DND-41 (cell line): ENCODE data around the gene PLXNB3.

ENCODE experiments used
- EZH2 ChIP-seq: IDR thresholded peaks from 3 replicates; pipeline ENCODE4 v1.6.1; 2012; ENCODE audit warnings: borderline replicate concordance, low read depth, mild to moderate bottlenecking, moderate library complexity, low read length, inconsistent platforms; ENCODE audit not compliant: severe bottlenecking
- TF ChIP-seq, protein P1 (sequence below): IDR thresholded peaks from 2 replicates; pipeline ENCODE4 v1.5.1; 2012; ENCODE audit warnings: borderline replicate concordance, low read length, moderate library complexity, mild to moderate bottlenecking; ENCODE audit not compliant: poor library complexity, severe bottlenecking; ENCODE audit errors: extremely low read depth

DNA sequence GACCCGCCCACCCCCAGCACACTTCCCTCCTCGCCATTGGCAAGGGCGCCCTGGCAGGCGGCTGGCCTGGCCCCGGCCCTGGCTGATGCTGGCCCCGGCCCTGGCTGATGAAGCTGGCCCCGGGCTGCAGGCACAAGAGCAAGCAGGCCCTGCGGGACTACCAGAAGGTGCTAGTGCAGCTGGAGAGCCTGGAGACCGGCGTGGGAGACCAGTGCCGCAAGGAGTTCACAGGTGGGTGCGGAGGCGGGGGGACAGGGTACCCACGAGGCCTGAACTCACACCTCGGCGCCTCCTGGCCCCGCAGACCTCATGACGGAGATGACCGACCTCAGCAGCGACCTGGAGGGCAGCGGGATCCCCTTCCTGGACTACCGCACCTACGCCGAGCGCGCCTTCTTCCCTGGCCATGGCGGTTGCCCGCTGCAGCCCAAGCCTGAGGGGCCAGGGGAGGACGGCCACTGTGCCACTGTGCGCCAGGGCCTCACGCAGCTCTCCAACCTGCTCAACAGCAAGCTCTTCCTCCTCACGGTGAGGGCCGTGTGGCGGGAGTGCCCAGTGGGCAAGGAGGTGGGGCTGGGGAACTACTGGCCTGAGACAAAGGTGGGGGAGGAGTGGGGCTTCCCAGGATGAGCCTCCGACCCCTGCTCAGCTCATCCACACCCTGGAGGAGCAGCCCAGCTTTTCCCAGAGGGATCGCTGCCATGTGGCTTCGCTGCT lies 10.7 kb downstream of the PLXNB3 start:
- TF ChIP-seq, protein P1, sequence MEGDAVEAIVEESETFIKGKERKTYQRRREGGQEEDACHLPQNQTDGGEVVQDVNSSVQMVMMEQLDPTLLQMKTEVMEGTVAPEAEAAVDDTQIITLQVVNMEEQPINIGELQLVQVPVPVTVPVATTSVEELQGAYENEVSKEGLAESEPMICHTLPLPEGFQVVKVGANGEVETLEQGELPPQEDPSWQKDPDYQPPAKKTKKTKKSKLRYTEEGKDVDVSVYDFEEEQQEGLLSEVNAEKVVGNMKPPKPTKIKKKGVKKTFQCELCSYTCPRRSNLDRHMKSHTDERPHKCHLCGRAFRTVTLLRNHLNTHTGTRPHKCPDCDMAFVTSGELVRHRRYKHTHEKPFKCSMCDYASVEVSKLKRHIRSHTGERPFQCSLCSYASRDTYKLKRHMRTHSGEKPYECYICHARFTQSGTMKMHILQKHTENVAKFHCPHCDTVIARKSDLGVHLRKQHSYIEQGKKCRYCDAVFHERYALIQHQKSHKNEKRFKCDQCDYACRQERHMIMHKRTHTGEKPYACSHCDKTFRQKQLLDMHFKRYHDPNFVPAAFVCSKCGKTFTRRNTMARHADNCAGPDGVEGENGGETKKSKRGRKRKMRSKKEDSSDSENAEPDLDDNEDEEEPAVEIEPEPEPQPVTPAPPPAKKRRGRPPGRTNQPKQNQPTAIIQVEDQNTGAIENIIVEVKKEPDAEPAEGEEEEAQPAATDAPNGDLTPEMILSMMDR, result no peak
- TF ChIP-seq EZH2, result no peak
